ENCODE measurements around the gene MRPL1. TPM values are rescaled to one million over a fixed set of nuclear protein-coding genes. Genes with fewer than 3 reads are reported as not detected.
A peak's percentile ranks its signal among the peaks of the same experiment; 100 is the strongest.

The MRPL1 gene
- total and polyA plus RNA-seq, 2 of the 13 experiments (the other 11 are each of a cell fraction or from before 2014, with no cell fraction given) = 23.3 to 61.5 TPM

- no peak for TF ChIP-seq DDIT3 (CRISPR knock-in tag; IDR thresholded peaks at IDR 0.05)
- TF ChIP-seq POLR2A (IDR thresholded peaks at IDR 0.05; ENCODE audit: insufficient read depth in 1 of 2, low read depth in 2 of 2, low read length in 2 of 2) = peak in 1 of 2 experiments; percentile 54; a peak in 2 of 4 replicates
- no peak for TF ChIP-seq MAFK (conservative IDR thresholded peaks at IDR 0.05 in 1 of 2, IDR thresholded peaks at IDR 0.05 in 1 of 2; ENCODE audit: low read length in 2 of 2)
- TF ChIP-seq POGK (CRISPR knock-in tag; conservative IDR thresholded peaks at IDR 0.05) = no peak
- TF ChIP-seq EP300 (IDR thresholded peaks at IDR 0.05; ENCODE audit: low read depth in 2 of 2, low read length in 2 of 2) = no peak
- TF ChIP-seq EP300 (CRISPR knock-in tag; IDR thresholded peaks at IDR 0.05; ENCODE audit: borderline replicate concordance) = no peak; the same call in 1 of the 2 replicates
- no peak for TF ChIP-seq CSRNP1 (CRISPR knock-in tag; IDR thresholded peaks at IDR 0.05)
- no peak for TF ChIP-seq ZNF605 (CRISPR knock-in tag; IDR thresholded peaks at IDR 0.05)
- TF ChIP-seq FOXO4 (CRISPR knock-in tag; conservative IDR thresholded peaks at IDR 0.05) = no peak
- TF ChIP-seq ATF7 (IDR thresholded peaks at IDR 0.05) = 0 out of 2 replicates have a peak, but pooled peaks have one; percentile 1
- no peak for TF ChIP-seq ATF7 (CRISPR knock-in tag; IDR thresholded peaks at IDR 0.05)
- TF ChIP-seq KDM6A (CRISPR knock-in tag; IDR thresholded peaks at IDR 0.05; ENCODE audit: low read depth) = peak; percentile 16; the same call in 1 of the 2 replicates
- TF ChIP-seq ZNF350 (CRISPR knock-in tag; IDR thresholded peaks at IDR 0.05; ENCODE audit: borderline replicate concordance, low read depth) = no peak
- TF ChIP-seq, protein P1, sequence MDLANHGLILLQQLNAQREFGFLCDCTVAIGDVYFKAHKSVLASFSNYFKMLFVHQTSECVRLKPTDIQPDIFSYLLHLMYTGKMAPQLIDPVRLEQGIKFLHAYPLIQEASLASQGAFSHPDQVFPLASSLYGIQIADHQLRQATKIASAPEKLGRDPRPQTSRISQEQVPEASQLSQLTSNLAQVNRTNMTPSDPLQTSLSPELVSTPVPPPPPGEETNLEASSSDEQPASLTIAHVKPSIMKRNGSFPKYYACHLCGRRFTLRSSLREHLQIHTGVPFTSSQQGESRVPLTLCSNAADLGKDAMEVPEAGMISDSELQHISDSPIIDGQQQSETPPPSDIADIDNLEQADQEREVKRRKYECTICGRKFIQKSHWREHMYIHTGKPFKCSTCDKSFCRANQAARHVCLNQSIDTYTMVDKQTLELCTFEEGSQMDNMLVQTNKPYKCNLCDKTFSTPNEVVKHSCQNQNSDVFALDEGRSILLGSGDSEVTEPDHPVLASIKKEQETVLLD (CRISPR knock-in tag; IDR thresholded peaks at IDR 0.05; ENCODE audit: low read depth) = no peak
- TF ChIP-seq, protein P2, sequence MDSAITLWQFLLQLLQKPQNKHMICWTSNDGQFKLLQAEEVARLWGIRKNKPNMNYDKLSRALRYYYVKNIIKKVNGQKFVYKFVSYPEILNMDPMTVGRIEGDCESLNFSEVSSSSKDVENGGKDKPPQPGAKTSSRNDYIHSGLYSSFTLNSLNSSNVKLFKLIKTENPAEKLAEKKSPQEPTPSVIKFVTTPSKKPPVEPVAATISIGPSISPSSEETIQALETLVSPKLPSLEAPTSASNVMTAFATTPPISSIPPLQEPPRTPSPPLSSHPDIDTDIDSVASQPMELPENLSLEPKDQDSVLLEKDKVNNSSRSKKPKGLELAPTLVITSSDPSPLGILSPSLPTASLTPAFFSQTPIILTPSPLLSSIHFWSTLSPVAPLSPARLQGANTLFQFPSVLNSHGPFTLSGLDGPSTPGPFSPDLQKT (CRISPR knock-in tag; IDR thresholded peaks at IDR 0.05; ENCODE audit: borderline replicate concordance) = no peak
- TF ChIP-seq SRSF9 (IDR thresholded peaks at IDR 0.05; ENCODE audit: borderline replicate concordance, insufficient read depth, low read depth, low read length, poor library complexity, severe bottlenecking) = no peak
- TF ChIP-seq NCOA2 (CRISPR knock-in tag; IDR thresholded peaks at IDR 0.05) = no peak
- TF ChIP-seq ZNF619 (CRISPR knock-in tag; IDR thresholded peaks at IDR 0.05) = no peak
- TF ChIP-seq, protein P3, sequence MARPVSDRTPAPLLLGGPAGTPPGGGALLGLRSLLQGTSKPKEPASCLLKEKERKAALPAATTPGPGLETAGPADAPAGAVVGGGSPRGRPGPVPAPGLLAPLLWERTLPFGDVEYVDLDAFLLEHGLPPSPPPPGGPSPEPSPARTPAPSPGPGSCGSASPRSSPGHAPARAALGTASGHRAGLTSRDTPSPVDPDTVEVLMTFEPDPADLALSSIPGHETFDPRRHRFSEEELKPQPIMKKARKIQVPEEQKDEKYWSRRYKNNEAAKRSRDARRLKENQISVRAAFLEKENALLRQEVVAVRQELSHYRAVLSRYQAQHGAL (CRISPR knock-in tag; IDR thresholded peaks at IDR 0.05; ENCODE audit: not compliant biosample characterization) = no peak
- TF ChIP-seq TBP (CRISPR knock-in tag; IDR thresholded peaks at IDR 0.05) = no peak
- TF ChIP-seq DMAP1 (CRISPR knock-in tag; IDR thresholded peaks at IDR 0.05) = peak; percentile 83
Observed at GRCh38 chr4:77817304-77818072, 45.1 kb upstream of the MRPL1 start (continued).
